Gastrocnemius medialis (tissue), 4 donors: Measurements from ENCODE around the gene DCAF4L1. TPM values are rescaled to one million over a fixed set of nuclear protein-coding genes. Genes with fewer than 3 reads are reported as not detected.

Experiments used
- ATAC-seq, 2 donors: fragments of 150-250 bp; one replicate each; pipeline ENCODE4 v1.9.1; 2016
- DNase-seq, 2 donors: peaks; one replicate each; pipeline ENCODE4 v3.0.0-alpha.2; 2019
- H3K27ac ChIP-seq, 4 donors: fragments of 200-600 bp; sonication (generic); 1 replicate in 1 of 4; 2 replicates in 3 of 4; pipeline ENCODE4 v1.5.1; 2016 to 2018; ENCODE audit warnings: mild to moderate bottlenecking in 2 of 4, moderate library complexity in 1 of 4
- H3K27me3 ChIP-seq, 3 donors: fragments of 200-600 bp; sonication (generic) in 2 of 3; 1 replicate in 1 of 3; 2 replicates in 2 of 3; pipeline versions ENCODE4 v1.5.1 to v1.6.0; 2016 to 2019; ENCODE audit warnings: mild to moderate bottlenecking in 1 of 3, moderate library complexity in 1 of 3
- H3K36me3 ChIP-seq, 2 donors: fragments of 200-600 bp; sonication (generic) in 1 of 2; one replicate each; pipeline ENCODE4 v1.5.1; 2017 to 2018
- H3K4me1 ChIP-seq, 2 donors: fragments of 200-600 bp; sonication (generic) in 1 of 2; one replicate each; pipeline ENCODE4 v1.5.1; 2016 to 2017; ENCODE audit warnings: mild to moderate bottlenecking in 2 of 2
- H3K4me3 ChIP-seq, 4 donors: fragments of 200-600 bp; sonication (generic) in 3 of 4; 1 replicate in 1 of 4; 2 replicates in 3 of 4; pipeline ENCODE4 v1.5.1; 2016 to 2019; ENCODE audit warnings: mild to moderate bottlenecking in 2 of 4
- H3K9me3 ChIP-seq, 3 donors: fragments of 200-600 bp; sonication (generic) in 2 of 3; 1 replicate in 1 of 3; 2 replicates in 2 of 3; pipeline ENCODE4 v1.5.1; 2016 to 2019
- POLR2A ChIP-seq, 2 donors: fragments of 450-650 bp; IDR thresholded peaks; one replicate each; pipeline ENCODE4 v1.6.1; 2017; ENCODE audit warnings: antibody characterized with exemption in 2 of 2, mild to moderate bottlenecking in 2 of 2, moderate library complexity in 2 of 2
- in situ Hi-C, 4 donors: fragments of 200-750 bp; cut with MboI; loops; one replicate each; pipeline versions ENCODE4 v1.15.0 to v1.8.0; 2017; ENCODE audit warnings: low sequenced_read_pairs in 4 of 4
- intact Hi-C: fragments of 100-400 bp; cut with DNase I; formaldehyde crosslinking; loops from one replicate; pipeline ENCODE4 v1.15.1; 2023; ENCODE audit warnings: low total_unique reads
- total RNA-seq, 4 donors: library from RNA; depleted of rRNA; stranded (reverse); fragments of >200 nt; gene quantifications; one replicate each; pipeline versions ENCODE4 v1.1.0 to v1.2.3, GENCODE V29; 2016
- TF ChIP-seq, protein P1 (sequence below), 5 experiments: fragments of 450-650 bp in 3 of 5; fragments of 200-600 bp in 2 of 5; sonication (generic) in 2 of 5; IDR thresholded peaks in 4 of 5; conservative IDR thresholded peaks in 1 of 5; 1 replicate in 4 of 5; 2 replicates in 1 of 5; pipeline ENCODE4 v1.5.1; 2016 to 2019; ENCODE audit warnings: antibody characterized with exemption in 5 of 5, mild to moderate bottlenecking in 3 of 5, moderate library complexity in 3 of 5

DCAF4L1 gene
- total RNA-seq, 4 donors from 2014 or later, result 0.20 to 1.7 (median 0.70) TPM

DNA sequence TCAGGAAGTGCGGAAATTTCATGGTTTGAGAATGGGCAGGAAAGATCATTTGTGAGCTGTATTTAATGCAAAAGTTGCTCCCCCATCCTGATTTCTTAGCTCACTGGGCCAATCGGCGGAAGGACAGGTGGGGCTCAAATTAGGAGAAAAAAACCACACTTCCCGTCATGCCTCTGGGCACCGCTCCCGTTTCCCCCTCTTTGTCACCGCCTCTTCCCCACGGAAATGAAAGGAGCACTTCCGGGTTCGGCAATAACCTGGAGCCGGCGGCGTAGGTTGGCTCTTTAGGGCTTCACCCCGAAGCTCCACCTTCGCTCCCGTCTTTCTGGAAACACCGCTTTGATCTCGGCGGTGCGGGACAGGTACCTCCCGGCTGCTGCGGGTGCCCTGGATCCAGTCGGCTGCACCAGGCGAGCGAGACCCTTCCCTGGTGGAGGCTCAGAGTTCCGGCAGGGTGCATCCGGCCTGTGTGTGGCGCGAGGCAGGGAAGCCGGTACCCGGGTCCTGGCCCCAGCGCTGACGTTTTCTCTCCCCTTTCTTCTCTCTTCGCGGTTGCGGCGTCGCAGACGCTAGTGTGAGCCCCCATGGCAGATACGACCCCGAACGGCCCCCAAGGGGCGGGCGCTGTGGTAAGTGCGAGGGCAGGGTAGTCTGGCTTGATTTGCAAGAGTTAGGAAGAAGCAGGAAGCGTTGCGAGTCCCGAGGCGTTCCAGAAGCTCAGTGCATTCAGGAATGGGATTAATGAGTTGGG is 46.5 kb upstream of the DCAF4L1 start, which contains the start of gene TMEM33:
Gene TMEM33, plus strand, starts transcription at position 529 of the 751 bp plus-strand sequence. Its CDS starts 56 bp downstream, at position 585.
- in situ Hi-C loops, result no loop called here
- intact Hi-C loops, result loop anchor here (1.0 kb wide), 1 partner anchor 55 kb away; the partner anchor contains the start of gene SLC30A9
- no peaks in the 10 kb centered on the region for H3K27me3 ChIP-seq
- DNase-seq (peak; percentile 82 to 84), ATAC-seq (peak; percentile 96 to 97)
- H3K27ac ChIP-seq, result peak within 1 kb of the TSS; percentile 90 to 92 (median 90)
- peak within 1 kb of the TSS; percentile 78 to 99 (median 88) for H3K4me3 ChIP-seq
- H3K9me3 ChIP-seq, result no peaks in the 10 kb centered on the region
- TF ChIP-seq POLR2A (IDR thresholded peaks at IDR 0.05), result peak; percentile 74 to 87
- TF ChIP-seq, protein P1, sequence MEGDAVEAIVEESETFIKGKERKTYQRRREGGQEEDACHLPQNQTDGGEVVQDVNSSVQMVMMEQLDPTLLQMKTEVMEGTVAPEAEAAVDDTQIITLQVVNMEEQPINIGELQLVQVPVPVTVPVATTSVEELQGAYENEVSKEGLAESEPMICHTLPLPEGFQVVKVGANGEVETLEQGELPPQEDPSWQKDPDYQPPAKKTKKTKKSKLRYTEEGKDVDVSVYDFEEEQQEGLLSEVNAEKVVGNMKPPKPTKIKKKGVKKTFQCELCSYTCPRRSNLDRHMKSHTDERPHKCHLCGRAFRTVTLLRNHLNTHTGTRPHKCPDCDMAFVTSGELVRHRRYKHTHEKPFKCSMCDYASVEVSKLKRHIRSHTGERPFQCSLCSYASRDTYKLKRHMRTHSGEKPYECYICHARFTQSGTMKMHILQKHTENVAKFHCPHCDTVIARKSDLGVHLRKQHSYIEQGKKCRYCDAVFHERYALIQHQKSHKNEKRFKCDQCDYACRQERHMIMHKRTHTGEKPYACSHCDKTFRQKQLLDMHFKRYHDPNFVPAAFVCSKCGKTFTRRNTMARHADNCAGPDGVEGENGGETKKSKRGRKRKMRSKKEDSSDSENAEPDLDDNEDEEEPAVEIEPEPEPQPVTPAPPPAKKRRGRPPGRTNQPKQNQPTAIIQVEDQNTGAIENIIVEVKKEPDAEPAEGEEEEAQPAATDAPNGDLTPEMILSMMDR (IDR thresholded peaks at IDR 0.05 in 4 of 5, conservative IDR thresholded peaks at IDR 0.05 in 1 of 5), result peak in 2 of 5 experiments; percentile 25 to 28
- peaks cover 27 to 32% of the 10 kb centered on the region in 2 donors for H3K4me1 ChIP-seq
- H3K36me3 ChIP-seq, result peaks cover 0 to 9% of the 10 kb centered on the region in 2 donors

DNA sequence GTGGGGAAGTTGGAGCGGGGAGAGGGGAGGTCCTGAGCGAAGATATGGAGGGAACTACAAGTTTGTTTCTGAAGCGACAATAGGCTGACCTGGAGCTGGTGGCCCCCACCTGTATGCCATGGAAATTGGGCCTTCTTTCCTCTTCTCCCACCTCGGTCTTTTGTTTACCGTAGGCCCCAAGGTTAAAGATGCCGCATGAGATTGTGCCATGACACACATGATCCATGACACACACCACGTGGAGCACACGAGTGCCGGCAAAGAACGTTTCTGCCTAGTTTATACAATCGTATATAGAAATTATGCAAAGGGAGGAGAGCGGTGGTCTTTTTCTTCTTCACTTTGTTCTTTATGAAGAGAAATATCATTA is 45.9 kb upstream of the DCAF4L1 start:
- Histone ChIP-seq H3K27ac (peak overlapping the region; percentile 90 to 92 (median 90)), H3K4me3 (peak overlapping the region; percentile 78 to 99 (median 88)), H3K27me3 (no peaks in the 10 kb centered on the region), H3K4me1 (peaks cover 27 to 32% of the 10 kb centered on the region in 2 donors), H3K36me3 (peaks cover 0 to 9% of the 10 kb centered on the region in 2 donors), H3K9me3 (no peaks in the 10 kb centered on the region)
- ATAC-seq (peak; percentile 31 to 63), DNase-seq (peak in 1 of 2 donors; percentile 21)
- intact Hi-C loops, result loop anchor here (1.0 kb wide), 1 partner anchor 55 kb away; the partner anchor contains the start of gene SLC30A9
- in situ Hi-C loops, result no loop called here
- TF ChIP-seq, protein P1 (IDR thresholded peaks at IDR 0.05 in 4 of 5, conservative IDR thresholded peaks at IDR 0.05 in 1 of 5), result no peak
- no peak for TF ChIP-seq POLR2A (IDR thresholded peaks at IDR 0.05)

DNA sequence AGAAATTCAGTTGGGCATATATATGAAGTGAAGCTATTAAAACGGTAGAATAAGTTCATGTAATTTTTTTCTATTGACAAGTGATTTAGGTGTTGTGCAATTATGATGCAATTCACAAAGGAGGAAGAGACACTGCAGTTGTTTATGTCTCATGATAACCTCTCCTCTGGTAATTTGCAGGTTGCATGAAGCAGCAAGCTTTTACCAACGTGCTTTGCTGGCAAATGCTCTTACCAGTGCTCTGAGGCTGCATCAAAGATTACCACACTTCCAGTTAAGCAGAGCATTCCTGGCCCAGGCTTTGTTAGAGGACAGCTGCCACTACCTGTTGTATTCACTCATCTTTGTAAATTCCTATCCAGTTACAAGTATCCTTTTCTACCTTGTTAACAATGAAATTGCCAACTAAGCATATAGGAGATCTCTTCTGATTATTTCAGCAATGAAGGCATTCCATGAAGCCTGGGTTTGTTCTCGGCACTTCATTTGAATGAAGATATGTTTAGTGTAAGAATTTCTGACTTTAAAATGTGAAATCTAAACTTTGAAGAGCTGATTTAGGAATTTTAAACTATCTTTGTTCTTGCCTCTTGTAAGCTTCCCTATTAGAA is 42.4 kb upstream of the DCAF4L1 start:
- ATAC-seq, result peak in 1 of 2 donors; percentile 50
- Histone ChIP-seq H3K9me3 (no peaks in the 10 kb centered on the region), H3K36me3 (peaks cover 0 to 9% of the 10 kb centered on the region in 2 donors), H3K4me3 (no peak overlapping the region), H3K4me1 (peaks cover 27 to 40% of the 10 kb centered on the region in 2 donors), H3K27ac (peak overlapping the region; percentile 28 to 42 (median 36)), H3K27me3 (no peaks in the 10 kb centered on the region)
- intact Hi-C loops (no loop called here), in situ Hi-C loops (no loop called here)
- DNase-seq, result peak in 1 of 2 donors; percentile 41
- TF ChIP-seq POLR2A (IDR thresholded peaks at IDR 0.05), result no peak
- TF ChIP-seq, protein P1 (IDR thresholded peaks at IDR 0.05 in 4 of 5, conservative IDR thresholded peaks at IDR 0.05 in 1 of 5), result no peak

GRCh38 chr4:41940834-41941233 is 40.7 kb upstream of the DCAF4L1 start:
- TF ChIP-seq, protein P1 (IDR thresholded peaks at IDR 0.05 in 4 of 5, conservative IDR thresholded peaks at IDR 0.05 in 1 of 5), result no peak
- TF ChIP-seq POLR2A (IDR thresholded peaks at IDR 0.05), result no peak
- intact Hi-C loops, result no loop called here
- DNase-seq (no peak), ATAC-seq (no peak)
- H3K36me3 ChIP-seq, result peaks cover 0 to 21% of the 10 kb centered on the region in 2 donors
- in situ Hi-C loops, result no loop called here
- no peak overlapping the region for H3K27ac ChIP-seq
- H3K4me3 ChIP-seq, result no peak overlapping the region
- no peaks in the 10 kb centered on the region for H3K27me3 ChIP-seq
- H3K4me1 ChIP-seq, result peaks cover 27 to 38% of the 10 kb centered on the region in 2 donors
- H3K9me3 ChIP-seq, result no peaks in the 10 kb centered on the region
